Panc1 (cell line): ENCODE data around the gene FBXW12. TPM values are rescaled to one million over a fixed set of nuclear protein-coding genes. Genes with fewer than 3 reads are reported as not detected.
A peak's percentile ranks its signal among the peaks of the same experiment; 100 is the strongest.

Experiments used
- ATAC-seq: fragments of 200-7000 bp; cut with Tn5 transposase; 2 replicates; pipeline ENCODE4 v1.9.1; 2020; ENCODE audit warnings: mild to moderate bottlenecking, moderate library complexity
- BruUV-seq: library from RNA; stranded (reverse); fragments of 400-500 nt; replicated peaks from 2 replicates; lab custom pipeline; 2021; lab: Mats Ljungman, UMichigan
- CTCF ChIA-PET: fragments of 300-600 bp; sonication (Branson Sonifier 250); formaldehyde crosslinking; loops from one replicate; lab custom pipeline; 2022; ENCODE audit warnings: antibody characterized with exemption; lab: Charles Lee
- POLR2A ChIA-PET: fragments of 300-600 bp; sonication (Branson Sonifier 250); formaldehyde crosslinking; loops from one replicate; lab custom pipeline; 2022; ENCODE audit warnings: antibody characterized with exemption; lab: Charles Lee
- DNase-seq: peaks from one replicate; pipeline ENCODE4 v3.0.0-alpha.2; 2010; ENCODE audit warnings: low read depth, low spot score
- H3K27ac ChIP-seq: 2 replicates; pipeline ENCODE4 v1.5.1; 2011; ENCODE audit warnings: mild to moderate bottlenecking, low read length, inconsistent platforms
- H3K27me3 ChIP-seq: fragments of 200-500 bp; sonication (Bioruptor generic); 2 replicates; pipeline ENCODE4 v1.6.0; 2014; ENCODE audit warnings: low read length, inconsistent platforms; ENCODE audit not compliant: control insufficient read depth, insufficient read depth
- H3K36me3 ChIP-seq: fragments of 200-500 bp; sonication (Bioruptor generic); 2 replicates; pipeline ENCODE4 v1.5.1; 2014; ENCODE audit warnings: inconsistent platforms, mild to moderate bottlenecking, low read length, moderate library complexity; ENCODE audit not compliant: control insufficient read depth, insufficient read depth
- H3K4me1 ChIP-seq: 2 replicates; pipeline ENCODE4 v1.5.1; 2011; ENCODE audit warnings: inconsistent platforms, mild to moderate bottlenecking, low read length, moderate library complexity; ENCODE audit not compliant: control insufficient read depth, insufficient read depth
- H3K4me3 ChIP-seq, 2 experiments: 2 replicates each; pipeline ENCODE4 v1.5.1; 2011 to 2012; ENCODE audit warnings: low read depth in 2 of 2, low read length in 2 of 2, mild to moderate bottlenecking in 2 of 2, inconsistent platforms in 1 of 2, moderate library complexity in 1 of 2
- H3K9me3 ChIP-seq: fragments of 200-500 bp; sonication (Bioruptor generic); 2 replicates; pipeline ENCODE4 v1.5.1; 2014; ENCODE audit warnings: low read depth, mild to moderate bottlenecking, inconsistent platforms, low read length, moderate library complexity; ENCODE audit not compliant: control insufficient read depth, insufficient read depth
- POLR2AphosphoS5 ChIP-seq: IDR thresholded peaks from 2 replicates; pipeline ENCODE4 v1.6.1; 2012; ENCODE audit warnings: mild to moderate bottlenecking, low read depth, low read length, moderate library complexity
- SIN3A ChIP-seq: IDR thresholded peaks from 2 replicates; pipeline ENCODE4 v1.6.1; 2012; ENCODE audit warnings: low read depth, mild to moderate bottlenecking, low read length, moderate library complexity, borderline replicate concordance; ENCODE audit not compliant: insufficient read depth
- TCF7L2 ChIP-seq: IDR thresholded peaks from 2 replicates; pipeline ENCODE4 v1.6.1; 2011; ENCODE audit warnings: mild to moderate bottlenecking, low read depth, low read length, inconsistent platforms
- in situ Hi-C: cut with HindIII; loops from 2 replicates; pipeline ENCODE4 v1.10.0; 2016; ENCODE audit warnings: low sequenced_read_pairs, low pct_unique_long_range_greater_than_20kb
- intact Hi-C: fragments of 100-400 bp; cut with micrococcal nuclease; formaldehyde crosslinking; loops from one replicate; pipeline ENCODE4 v1.10.0; 2022; ENCODE audit not compliant: unreplicated experiment
- total RNA-seq: library from RNA; stranded (reverse); gene quantifications from one replicate; pipeline ENCODE4 v1.2.1, GENCODE V29; 2021; ENCODE audit not compliant: unreplicated experiment
- TF ChIP-seq, protein P1 (sequence below), 2 experiments: IDR thresholded peaks; 2 replicates each; pipeline ENCODE4 v1.6.1; 2011 to 2012; ENCODE audit warnings: low read depth in 2 of 2, control low read depth in 1 of 2, low read length in 1 of 2, mild to moderate bottlenecking in 1 of 2, moderate library complexity in 1 of 2; ENCODE audit not compliant: insufficient read depth in 1 of 2
- TF ChIP-seq, protein P2 (sequence below): fragments of 450-650 bp; IDR thresholded peaks from 2 replicates; pipeline ENCODE4 v1.5.1; 2017; ENCODE audit warnings: mild to moderate bottlenecking

Gene FBXW12
- total RNA-seq, 1 experiment from 2014 or later: not detected

DNA sequence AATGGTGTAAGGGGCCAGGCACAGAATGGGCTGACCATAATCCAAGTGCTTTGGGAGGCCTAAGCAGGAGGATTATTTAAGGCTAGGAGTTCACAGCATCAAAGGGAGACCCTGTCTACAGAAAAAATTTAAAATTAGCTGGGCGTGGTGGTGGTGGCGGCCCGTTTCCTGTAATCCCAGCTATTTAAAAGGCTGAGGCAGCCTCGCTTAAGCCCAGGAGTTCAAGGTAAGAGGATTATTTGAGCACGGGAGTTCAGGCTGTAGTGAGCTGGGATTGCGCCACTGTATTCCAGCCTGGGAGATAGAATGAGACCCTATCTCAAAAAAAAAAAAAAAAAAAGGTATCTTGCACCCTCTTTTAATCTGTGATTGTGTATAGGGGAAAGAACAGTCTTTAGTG is 69.9 kb downstream of the FBXW12 start:
- peaks cover 6% of the 10 kb centered on the region; the same call in 1 of the 2 replicates for H3K36me3 ChIP-seq
- ATAC-seq (no peak), DNase-seq (no peak)
- no peak overlapping the region for H3K27ac ChIP-seq
- peak overlapping the region in 1 of 2 experiments; percentile 91; a peak in 2 of 4 replicates for H3K4me3 ChIP-seq
- TF ChIP-seq SIN3A (no peak), POLR2AphosphoS5 (no peak), TCF7L2 (no peak)
- TF ChIP-seq, protein P1, sequence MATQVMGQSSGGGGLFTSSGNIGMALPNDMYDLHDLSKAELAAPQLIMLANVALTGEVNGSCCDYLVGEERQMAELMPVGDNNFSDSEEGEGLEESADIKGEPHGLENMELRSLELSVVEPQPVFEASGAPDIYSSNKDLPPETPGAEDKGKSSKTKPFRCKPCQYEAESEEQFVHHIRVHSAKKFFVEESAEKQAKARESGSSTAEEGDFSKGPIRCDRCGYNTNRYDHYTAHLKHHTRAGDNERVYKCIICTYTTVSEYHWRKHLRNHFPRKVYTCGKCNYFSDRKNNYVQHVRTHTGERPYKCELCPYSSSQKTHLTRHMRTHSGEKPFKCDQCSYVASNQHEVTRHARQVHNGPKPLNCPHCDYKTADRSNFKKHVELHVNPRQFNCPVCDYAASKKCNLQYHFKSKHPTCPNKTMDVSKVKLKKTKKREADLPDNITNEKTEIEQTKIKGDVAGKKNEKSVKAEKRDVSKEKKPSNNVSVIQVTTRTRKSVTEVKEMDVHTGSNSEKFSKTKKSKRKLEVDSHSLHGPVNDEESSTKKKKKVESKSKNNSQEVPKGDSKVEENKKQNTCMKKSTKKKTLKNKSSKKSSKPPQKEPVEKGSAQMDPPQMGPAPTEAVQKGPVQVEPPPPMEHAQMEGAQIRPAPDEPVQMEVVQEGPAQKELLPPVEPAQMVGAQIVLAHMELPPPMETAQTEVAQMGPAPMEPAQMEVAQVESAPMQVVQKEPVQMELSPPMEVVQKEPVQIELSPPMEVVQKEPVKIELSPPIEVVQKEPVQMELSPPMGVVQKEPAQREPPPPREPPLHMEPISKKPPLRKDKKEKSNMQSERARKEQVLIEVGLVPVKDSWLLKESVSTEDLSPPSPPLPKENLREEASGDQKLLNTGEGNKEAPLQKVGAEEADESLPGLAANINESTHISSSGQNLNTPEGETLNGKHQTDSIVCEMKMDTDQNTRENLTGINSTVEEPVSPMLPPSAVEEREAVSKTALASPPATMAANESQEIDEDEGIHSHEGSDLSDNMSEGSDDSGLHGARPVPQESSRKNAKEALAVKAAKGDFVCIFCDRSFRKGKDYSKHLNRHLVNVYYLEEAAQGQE (IDR thresholded peaks at IDR 0.05; ENCODE audit: insufficient read depth in 1 of 2, low read depth in 2 of 2, low read length in 1 of 2): no peak
- TF ChIP-seq, protein P2, sequence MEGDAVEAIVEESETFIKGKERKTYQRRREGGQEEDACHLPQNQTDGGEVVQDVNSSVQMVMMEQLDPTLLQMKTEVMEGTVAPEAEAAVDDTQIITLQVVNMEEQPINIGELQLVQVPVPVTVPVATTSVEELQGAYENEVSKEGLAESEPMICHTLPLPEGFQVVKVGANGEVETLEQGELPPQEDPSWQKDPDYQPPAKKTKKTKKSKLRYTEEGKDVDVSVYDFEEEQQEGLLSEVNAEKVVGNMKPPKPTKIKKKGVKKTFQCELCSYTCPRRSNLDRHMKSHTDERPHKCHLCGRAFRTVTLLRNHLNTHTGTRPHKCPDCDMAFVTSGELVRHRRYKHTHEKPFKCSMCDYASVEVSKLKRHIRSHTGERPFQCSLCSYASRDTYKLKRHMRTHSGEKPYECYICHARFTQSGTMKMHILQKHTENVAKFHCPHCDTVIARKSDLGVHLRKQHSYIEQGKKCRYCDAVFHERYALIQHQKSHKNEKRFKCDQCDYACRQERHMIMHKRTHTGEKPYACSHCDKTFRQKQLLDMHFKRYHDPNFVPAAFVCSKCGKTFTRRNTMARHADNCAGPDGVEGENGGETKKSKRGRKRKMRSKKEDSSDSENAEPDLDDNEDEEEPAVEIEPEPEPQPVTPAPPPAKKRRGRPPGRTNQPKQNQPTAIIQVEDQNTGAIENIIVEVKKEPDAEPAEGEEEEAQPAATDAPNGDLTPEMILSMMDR: no peak
- ChIA-PET CTCF (no interaction called here), POLR2A (no interaction called here)
- H3K9me3 ChIP-seq: no peaks in the 10 kb centered on the region
- H3K4me1 ChIP-seq: peaks cover 8% of the 10 kb centered on the region
- BruUV-seq: no TSS peak
- no peaks in the 10 kb centered on the region for H3K27me3 ChIP-seq
- intact Hi-C loops (no loop called here), in situ Hi-C loops (no loop called here)

Other genes with a start within 250 kb of the FBXW12 start
- gene CDC25A, start 183.8 kb upstream of the FBXW12 start, total RNA-seq: 12.8 TPM
- gene CAMP, start 148.7 kb upstream of the FBXW12 start, total RNA-seq: not detected
- gene ZNF589, start 131.1 kb upstream of the FBXW12 start, total RNA-seq: 4.9 TPM
- 26.1 TPM for gene NME6, start 70.9 kb upstream of the FBXW12 start, total RNA-seq
- not detected for gene SPINK8, start 38.6 kb upstream of the FBXW12 start, total RNA-seq
- gene PLXNB1, start 57.9 kb downstream of the FBXW12 start, total RNA-seq: 22.8 TPM
- 11.9 TPM for gene CCDC51, start 67.9 kb downstream of the FBXW12 start, total RNA-seq
- 175 TPM for gene TMA7, start 68.0 kb downstream of the FBXW12 start, total RNA-seq
- gene ATRIP, start 74.5 kb downstream of the FBXW12 start, total RNA-seq: 11.9 TPM
- 122 TPM for gene SHISA5, start 132.0 kb downstream of the FBXW12 start, total RNA-seq
- gene PFKFB4, start 184.6 kb downstream of the FBXW12 start, total RNA-seq: 6.0 TPM
- 1.8 TPM for gene UCN2, start 191.6 kb downstream of the FBXW12 start, total RNA-seq
- gene COL7A1, start 223.1 kb downstream of the FBXW12 start, total RNA-seq: 40.0 TPM
- gene UQCRC1, start 237.4 kb downstream of the FBXW12 start, total RNA-seq: 227 TPM
- gene TMEM89, start 249.6 kb downstream of the FBXW12 start, total RNA-seq: not detected